ENCODE data around the gene FNBP1. TPM values are rescaled to one million over a fixed set of nuclear protein-coding genes. Genes with fewer than 3 reads are reported as not detected.

The FNBP1 gene
- total and polyA plus RNA-seq, 3 donors from 2014 or later = 37.9 to 89.2 (median 76.6) TPM

- H3K27me3 ChIP-seq = no peaks in the 10 kb centered on the region
- 88 to 91% methylated on average over 16 to 19 of the region's 19 CpGs for WGBS, 2 donors
- intact Hi-C loops (cut with DNase I; ENCODE audit: low total_unique reads) = loop anchor here (10.0 kb wide), 2 partner anchors 223 to 353 kb away; no protein-coding TSS in a partner anchor
- H3K27ac ChIP-seq = no peak overlapping the region
- no peaks in the 10 kb centered on the region for H3K36me3 ChIP-seq (ENCODE audit: low read depth, missing control alignments)
- H3K4me3 ChIP-seq = no peak overlapping the region
- no peak for TF ChIP-seq CTCF (IDR thresholded peaks at IDR 0.05)
- no peak for TF ChIP-seq POLR2A (IDR thresholded peaks at IDR 0.05)
- H3K4me1 ChIP-seq = peaks cover 26% of the 10 kb centered on the region
- no peak for DNase-seq
- no peaks in the 10 kb centered on the region for H3K9me3 ChIP-seq
Observed at GRCh38 chr9:129881547-129882324, 161.3 kb downstream of the FNBP1 start.

GRCh38 chr9:129880654-129881546 is 162.1 kb downstream of the FNBP1 start:
- WGBS, 2 donors = 81 to 84% methylated on average over 18 to 28 of the region's 28 CpGs

GRCh38 chr9:129879991-129880653 is 162.9 kb downstream of the FNBP1 start:
- Histone ChIP-seq H3K9me3 (no peaks in the 10 kb centered on the region), H3K4me3 (no peak overlapping the region), H3K4me1 (peaks cover 13% of the 10 kb centered on the region), H3K27me3 (no peaks in the 10 kb centered on the region), H3K27ac (no peak overlapping the region), H3K36me3 (ENCODE audit: low read depth, missing control alignments) (no peaks in the 10 kb centered on the region)
- 94 to 95% methylated on average over 14 to 31 of the region's 31 CpGs for WGBS, 2 donors
- TF ChIP-seq POLR2A (IDR thresholded peaks at IDR 0.05) (no peak), CTCF (IDR thresholded peaks at IDR 0.05) (no peak)
- intact Hi-C loops (cut with DNase I; ENCODE audit: low total_unique reads) = loop anchor here (10.0 kb wide), 2 partner anchors 225 to 355 kb away; no protein-coding TSS in a partner anchor
- no peak for DNase-seq

More at GRCh38 chr9:129880654-129881546, 162.1 kb downstream of the FNBP1 start:
- H3K4me3 ChIP-seq = no peak overlapping the region
- peaks cover 18% of the 10 kb centered on the region for H3K4me1 ChIP-seq
- no peaks in the 10 kb centered on the region for H3K27me3 ChIP-seq
- TF ChIP-seq POLR2A (IDR thresholded peaks at IDR 0.05) (no peak), CTCF (IDR thresholded peaks at IDR 0.05) (no peak)
- no peak for DNase-seq
- no peaks in the 10 kb centered on the region for H3K9me3 ChIP-seq
- intact Hi-C loops (cut with DNase I; ENCODE audit: low total_unique reads) = loop anchor here (10.0 kb wide), 2 partner anchors 224 to 354 kb away; no protein-coding TSS in a partner anchor
- H3K36me3 ChIP-seq (ENCODE audit: low read depth, missing control alignments) = no peaks in the 10 kb centered on the region
- no peak overlapping the region for H3K27ac ChIP-seq

- TF ChIP-seq POLR2A (IDR thresholded peaks at IDR 0.05) (no peak), CTCF (IDR thresholded peaks at IDR 0.05) (no peak)
- Histone ChIP-seq H3K27me3 (no peaks in the 10 kb centered on the region), H3K4me3 (no peak overlapping the region), H3K4me1 (peaks cover 6% of the 10 kb centered on the region), H3K27ac (no peak overlapping the region), H3K9me3 (no peaks in the 10 kb centered on the region), H3K36me3 (ENCODE audit: low read depth, missing control alignments) (no peaks in the 10 kb centered on the region)
- 91 to 93% methylated on average over 7 to 17 of the region's 17 CpGs for WGBS, 2 donors
- DNase-seq = no peak
- intact Hi-C loops (cut with DNase I; ENCODE audit: low total_unique reads) = no loop called here
Observed at GRCh38 chr9:129879103-129879699, 163.8 kb downstream of the FNBP1 start.
